AG08396 (cell line): Measurements from ENCODE around the gene TAP1.

Source experiments
- DNase-seq: peaks from one replicate; pipeline ENCODE4 v3.0.0; 2012; ENCODE audit warnings: low spot score, mixed read lengths

TAP1 gene

DNA sequence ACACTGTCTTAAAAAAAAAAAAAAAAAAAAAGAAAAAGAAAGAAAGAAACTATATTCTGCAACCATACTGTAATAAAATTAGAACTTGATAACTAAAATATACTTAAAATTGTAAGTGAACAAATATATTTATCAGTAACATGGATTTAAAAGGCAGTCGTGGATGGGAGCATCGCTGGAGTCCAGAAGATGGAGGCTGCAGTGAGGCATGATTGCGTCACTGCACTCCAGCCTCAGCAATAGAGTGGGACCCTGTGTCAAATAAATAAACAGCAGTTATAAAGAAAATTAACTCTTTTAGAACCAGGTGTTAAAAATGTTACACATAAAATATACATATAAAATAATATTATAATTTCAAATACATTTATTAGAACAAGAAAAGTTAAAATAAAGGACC lies 9.2 kb upstream of the TAP1 start:
- no peak for DNase-seq

DNA sequence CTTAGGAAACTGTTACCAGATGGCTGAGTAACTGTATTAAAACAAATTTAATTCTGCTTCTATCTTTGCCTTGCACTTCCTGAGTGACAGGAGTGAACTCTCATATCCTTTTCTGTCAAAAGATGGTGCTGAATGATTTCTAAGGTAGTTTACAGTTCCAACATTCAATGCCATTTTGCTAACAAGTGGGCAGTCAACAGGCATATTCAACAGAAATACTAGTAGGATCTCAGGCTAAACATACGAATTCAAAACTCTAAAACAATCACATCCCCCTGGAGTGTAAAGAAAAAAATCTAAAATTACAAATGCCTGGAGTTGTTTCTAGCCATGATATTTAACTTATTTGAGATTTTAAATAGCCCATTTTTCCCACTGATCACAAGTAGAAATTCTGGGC lies 7.2 kb upstream of the TAP1 start:
- no peak for DNase-seq

GRCh38 chr6:32858194-32858593 lies 4.7 kb upstream of the TAP1 start:
- DNase-seq, result no peak

DNA sequence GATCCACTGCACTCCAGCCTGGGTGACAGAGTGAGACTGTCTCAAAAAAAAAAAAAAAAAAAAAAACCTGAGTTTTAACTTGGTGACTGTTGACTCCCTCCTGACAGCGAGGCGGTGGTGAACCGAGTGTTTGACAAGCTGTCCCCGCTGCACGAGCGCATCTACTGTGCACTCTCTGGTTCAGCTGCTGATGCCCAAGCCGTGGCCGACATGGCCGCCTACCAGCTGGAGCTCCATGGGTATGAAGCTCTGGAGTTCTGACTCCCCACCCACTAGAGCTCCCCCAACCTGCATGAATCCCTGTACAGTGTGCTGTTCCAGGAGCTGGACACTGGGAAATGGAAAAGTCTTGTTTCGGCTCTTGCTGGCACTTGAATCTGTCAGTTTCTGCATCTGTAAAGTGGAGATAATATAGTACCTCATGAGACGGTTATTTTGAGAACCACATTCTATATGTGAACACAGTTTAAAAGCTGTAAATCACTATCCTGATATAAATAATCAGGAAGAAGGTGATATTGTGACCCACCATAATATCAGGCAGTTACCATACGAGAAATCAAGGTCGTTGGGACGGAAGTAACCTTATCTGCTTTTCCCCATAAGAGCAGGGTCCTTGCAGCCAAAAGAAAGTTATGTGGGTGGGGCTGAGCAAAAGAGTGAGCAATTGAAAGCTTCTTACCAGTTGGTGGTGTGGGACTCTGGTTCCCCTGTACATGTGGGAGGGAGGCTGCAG lies 3.8 kb upstream of the TAP1 start:
- DNase-seq, result no peak

- DNase-seq, result no peak
Measured at GRCh38 chr6:32855467-32856174, 2.1 kb upstream of the TAP1 start.

DNA sequence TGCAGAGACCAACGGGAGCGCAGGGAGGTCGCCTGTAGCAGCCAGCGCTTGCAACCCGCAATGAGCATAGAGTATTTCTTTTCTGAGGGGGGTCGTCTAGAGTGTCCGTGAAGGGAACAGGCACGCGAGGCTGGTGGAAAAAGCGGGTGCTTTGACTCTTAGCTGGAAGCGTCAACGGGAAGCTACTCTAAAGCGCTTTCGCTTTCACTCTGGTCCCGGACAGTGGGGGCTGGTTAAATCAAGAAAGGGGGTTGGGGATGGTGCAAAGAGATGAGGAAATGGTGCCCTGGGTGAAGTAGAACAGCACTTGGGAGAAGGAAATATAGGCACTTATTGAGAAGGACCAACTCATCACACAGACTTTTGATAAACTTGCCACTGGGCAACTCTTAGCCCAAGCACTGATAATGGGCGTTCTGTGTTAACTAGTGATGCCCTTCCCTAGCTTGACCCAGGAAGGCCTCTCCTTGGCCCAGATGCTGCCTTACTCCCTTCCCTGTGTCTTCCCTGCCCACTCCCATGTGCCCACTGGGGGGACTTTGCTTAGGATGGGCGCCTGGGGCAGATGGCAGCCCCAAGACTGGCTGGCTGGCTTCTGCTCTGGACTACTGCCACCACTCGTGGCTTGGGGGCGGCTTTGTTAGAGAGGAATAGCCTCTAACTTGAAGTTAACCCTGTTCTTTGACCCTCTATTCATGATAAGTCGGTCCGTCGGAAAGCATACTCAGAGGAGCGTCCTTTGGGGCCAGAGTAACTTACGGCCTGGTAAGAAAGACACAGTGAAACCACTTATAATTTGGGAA lies 1.1 kb upstream of the TAP1 start:
- DNase-seq, result peak; percentile 70

DNA sequence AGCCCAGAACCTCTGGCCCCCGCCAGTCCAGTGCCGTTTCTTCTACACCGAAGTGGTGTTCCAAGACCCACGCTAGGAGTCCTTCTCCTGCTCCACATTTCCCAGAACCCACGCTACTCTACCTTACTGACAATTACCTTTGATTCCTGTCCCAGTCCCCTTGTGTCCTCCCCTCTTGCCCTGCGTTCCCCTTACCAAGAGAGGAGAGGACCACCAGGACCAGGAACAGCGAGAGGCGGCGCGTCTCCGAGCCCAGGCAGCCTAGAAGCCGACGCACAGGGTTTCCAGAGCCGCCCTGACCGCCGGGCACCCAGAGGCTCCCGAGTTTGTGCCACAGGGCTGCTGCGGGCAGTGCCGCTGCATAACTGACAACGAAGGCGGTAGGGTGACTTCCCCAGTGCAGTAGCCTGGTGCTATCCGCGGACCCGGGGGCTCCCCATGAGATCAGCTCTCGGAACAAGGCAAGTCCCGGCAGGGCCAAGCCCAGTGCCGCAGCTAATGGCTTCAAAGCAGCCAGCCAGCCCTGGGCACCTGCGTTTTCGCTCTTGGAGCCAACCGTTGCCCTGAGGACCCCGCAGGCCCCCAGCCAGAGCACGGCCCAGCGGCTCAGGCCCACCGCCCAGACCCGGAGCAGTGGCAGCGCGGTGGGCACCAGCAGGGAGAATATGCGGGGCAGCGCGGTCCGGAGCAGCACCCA lies 512 bp downstream of the TAP1 start:
- DNase-seq, result peak; percentile 45

DNA sequence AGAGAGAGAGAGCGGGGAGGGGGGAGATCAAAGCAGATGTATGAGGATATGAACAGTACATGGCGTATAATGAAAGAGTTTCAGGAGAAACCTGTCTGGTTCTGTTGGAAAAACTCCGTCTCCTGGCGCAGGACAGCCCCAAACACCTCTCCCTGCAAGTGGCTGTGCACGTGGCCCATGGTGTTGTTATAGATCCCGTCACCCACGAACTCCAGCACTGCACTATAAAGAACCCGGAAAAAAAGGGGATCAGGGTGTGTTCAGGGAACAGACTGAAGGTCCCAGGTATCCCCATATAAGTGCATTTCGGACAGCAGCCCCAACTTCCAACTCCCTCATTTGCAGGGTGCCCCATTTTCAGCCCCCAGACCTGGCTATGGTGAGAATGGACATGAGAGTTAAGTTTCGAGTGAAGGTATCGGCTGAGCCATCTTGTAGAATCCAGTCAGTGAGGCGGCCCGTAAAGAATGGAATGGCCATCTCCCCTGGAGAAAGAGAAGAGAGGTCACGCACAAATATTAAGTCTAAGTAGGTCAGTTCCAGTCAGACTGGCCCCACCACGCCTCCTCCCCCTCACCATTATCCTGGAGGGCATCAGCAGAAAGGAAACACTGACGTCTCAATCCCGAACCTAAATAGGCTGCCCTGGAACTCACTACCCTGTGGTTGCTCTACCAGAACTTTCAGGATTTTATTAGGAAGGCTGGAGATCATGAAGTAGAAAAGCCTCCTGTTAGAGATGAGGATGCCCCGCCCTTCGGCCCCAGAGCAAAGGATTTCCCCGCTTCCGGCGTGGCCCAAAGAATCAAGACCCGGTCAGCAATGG lies 1.3 kb downstream of the TAP1 start:
- DNase-seq, result peak; percentile 43

DNA sequence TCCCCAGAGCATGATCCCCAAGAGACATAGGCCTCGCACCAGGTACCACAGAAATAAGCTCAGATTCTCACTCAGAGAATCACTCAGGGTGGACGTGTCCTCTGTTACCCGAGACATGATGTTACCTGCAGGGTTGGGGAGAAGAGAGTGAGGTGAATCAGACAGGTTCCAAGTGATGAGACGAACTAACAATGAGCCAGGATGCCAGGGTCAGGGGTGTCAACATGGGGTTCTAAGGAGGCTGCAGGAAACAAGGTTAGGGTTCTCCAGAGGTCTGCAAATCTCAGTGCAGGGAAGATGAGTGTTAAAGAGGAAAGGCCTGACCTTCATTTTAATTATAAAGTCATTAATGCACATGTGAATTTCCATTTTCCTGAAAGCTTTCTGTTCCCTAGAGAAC lies 2.5 kb downstream of the TAP1 start:
- no peak for DNase-seq

DNA sequence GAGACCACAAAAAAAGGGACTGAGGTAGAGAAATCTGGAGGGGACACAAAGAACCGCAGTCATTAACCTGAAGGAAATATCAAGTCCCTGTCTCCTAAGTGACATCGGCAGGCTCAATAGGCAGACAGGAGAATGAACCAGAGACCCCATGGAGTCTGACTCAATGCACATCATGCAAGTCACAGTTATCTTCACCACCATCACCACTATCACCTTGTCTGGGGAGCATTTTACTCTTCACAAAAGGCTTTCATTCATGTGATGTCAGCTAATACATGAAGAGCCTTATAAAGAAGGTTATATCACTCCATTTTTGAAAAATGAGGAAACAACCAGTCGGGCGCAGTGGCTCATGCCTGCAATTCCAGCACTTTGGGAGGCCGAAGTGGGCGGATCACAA lies 4.4 kb downstream of the TAP1 start:
- no peak for DNase-seq

DNA sequence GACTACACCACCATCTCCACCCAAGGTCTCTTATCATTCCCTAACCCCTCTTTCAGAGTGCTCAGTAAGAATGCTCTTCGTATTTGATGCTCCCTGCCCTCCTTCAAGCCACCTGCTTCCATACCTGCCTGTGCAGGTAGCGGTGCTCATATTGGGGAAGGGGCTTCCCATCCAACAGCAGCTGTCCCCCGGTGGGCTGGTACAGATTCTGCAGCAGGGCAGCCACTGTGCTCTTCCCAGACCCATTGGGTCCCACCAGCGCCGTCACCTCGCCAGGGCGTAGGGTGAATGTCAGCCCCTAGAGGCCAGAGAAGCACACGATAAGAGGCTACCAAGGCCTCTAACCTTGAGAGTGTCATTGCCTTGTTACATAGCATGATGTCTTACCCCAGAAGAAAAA lies 5.7 kb downstream of the TAP1 start:
- DNase-seq, result no peak

- DNase-seq, result no peak
Measured at GRCh38 chr6:32847004-32847403, 6.5 kb downstream of the TAP1 start.

DNA sequence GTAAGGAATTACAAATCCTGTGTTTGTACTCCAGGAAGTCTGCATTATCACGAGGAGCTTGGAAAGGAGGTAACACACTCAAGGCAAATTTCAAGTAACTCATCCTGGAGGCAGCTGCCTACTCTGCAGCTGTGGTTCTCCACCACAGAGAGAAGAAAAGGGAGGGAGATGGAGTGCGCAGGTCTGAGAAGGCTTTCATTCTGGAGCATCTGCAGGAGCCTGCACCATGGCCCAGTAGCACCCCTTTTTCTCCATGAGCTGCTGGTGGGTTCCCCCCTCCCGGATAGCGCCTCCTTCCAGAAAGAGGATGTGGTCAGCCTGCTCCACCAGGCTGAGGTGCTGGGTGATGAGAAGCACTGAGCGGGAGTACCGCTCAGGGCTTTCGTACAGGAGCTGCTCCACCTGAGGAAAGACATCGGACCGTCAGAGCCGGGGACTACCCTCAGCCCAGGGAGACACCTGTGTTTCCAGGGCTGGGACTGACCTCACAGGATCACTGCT lies 8.1 kb downstream of the TAP1 start:
- DNase-seq, result no peak

DNA sequence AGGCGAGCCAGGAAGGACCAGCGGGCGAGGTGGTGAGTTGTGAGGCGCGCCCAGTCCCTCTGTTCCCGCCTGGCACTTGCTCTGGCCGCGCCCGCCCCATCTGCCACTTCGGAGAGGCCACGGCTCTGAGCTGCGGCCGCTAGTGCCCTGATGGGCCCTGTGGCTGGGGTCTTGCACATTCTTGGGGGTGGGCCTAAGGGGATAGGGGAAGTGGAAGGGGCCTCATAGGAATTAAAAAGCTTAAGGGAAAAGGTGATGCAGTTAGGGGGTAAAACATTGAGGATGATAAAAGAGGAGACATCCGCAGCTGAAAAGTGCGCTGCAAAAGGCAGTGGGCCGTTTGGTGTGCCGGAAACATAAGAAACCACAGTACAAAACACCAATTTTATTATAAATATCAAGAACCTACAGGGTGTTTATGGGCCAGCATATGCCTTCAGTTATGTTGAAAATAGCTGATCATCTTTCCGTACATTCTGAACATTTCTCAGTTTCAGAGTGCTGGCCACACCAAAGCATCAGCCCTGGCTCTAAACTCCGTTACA lies 8.6 kb downstream of the TAP1 start:
- DNase-seq, result no peak

GRCh38 chr6:32843979-32844838 lies 9.3 kb downstream of the TAP1 start, which contains the start of gene PSMB8:
PSMB8 (minus strand) TSS chr6:32844047; CDS start chr6:32843996, 51 bp downstream.
- peak; percentile 92 for DNase-seq

DNA sequence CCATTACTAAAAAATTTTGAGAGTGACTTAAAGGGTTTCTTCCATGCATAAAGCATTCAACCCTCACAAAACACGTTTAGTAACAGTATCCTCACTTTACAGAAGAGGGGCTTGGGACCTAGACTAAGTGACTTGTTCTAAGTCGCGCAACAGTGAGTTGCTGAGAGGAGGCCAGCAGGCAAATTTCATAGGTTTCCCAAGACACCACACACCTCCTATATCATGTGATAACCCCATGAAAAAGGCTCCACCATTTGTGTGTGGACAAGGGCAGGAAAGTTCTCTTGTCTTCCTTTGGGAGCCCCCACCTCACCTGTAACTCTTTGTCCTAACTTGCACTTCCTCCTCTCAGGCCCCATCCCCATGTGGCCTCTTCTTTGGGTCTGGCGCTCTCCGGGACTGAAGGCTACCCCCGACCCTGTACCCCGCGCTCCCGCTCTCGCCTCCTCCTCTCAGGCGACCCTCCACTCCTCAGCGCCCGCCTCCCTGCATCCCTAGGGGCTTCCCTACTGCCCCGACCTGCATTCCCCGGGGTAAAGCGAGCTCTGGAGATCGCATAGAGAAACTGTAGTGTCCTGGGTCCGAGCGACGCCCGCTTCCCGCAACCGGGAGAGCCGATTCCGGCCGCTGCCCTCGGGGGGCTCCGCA lies 10.0 kb downstream of the TAP1 start:
- DNase-seq, result no peak

DNA sequence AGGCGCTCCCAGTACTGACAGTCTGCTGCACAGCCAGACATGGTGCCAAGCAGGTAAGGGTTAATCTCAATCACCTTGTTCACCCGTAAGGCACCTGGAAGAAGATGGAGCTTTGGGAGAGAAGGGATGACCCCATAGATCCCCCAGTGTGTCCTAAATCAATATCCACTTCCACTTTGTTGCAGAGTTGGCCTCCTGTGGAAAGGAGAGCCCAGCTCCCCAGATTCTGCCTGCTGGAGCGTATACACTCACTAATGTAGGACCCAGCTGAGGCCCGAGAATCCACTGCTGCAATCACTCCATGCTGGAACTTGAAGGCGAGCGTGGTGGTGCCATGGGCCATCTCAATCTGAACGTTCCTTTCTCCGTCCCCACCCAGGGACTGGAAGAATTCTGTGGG lies 10.8 kb downstream of the TAP1 start:
- no peak for DNase-seq

DNA sequence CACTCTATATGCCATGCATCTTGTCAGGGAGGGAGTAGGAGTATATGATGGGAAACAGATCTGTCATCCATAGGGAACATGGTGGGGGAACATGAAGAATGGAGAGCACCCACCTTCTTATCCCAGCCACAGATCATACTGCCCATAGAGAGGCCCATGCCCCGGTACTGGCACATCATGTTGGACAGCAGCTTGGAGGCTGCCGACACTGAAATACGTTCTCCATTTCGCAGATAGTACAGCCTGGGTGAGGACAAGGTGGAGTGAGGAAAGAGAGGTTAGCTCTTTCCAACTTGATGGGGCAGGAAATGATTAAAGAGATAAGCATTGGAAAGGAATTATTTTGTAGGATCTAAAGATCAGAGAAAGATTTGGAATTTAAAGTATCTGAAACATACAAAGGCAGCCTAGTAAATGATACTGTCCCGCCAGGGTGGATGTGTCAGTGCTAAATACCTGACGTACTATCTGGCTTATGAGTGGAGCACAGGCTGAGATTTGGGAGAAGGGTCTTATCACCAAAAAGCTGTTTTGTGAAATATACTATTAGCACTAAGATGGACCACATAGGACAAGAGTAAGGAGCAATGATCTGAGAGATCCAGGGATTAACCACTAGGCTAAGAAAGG lies 11.4 kb downstream of the TAP1 start:
- DNase-seq, result no peak
